Measurements from ENCODE around the gene ROBO1.

The ROBO1 gene

DNA sequence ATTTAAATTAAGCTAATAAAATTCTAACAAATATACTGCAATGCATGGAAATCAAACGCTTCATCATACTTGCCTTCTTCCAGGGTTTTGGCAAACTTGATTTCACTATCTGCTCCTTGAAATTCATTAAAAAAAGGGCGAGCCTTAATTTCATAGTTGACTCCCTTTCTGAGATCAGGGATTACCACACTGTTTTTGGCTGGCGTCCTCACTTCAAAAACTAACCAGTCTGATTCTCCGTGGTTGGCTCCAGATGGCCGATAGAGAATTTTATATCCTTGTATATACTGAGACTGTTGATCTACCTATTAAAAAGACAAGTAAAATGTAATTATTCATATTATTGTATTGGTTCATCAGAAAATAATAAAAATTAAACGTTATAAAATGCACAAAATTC is 1106.8 kb downstream of the ROBO1 start:
- DNase-seq: no peak

DNA sequence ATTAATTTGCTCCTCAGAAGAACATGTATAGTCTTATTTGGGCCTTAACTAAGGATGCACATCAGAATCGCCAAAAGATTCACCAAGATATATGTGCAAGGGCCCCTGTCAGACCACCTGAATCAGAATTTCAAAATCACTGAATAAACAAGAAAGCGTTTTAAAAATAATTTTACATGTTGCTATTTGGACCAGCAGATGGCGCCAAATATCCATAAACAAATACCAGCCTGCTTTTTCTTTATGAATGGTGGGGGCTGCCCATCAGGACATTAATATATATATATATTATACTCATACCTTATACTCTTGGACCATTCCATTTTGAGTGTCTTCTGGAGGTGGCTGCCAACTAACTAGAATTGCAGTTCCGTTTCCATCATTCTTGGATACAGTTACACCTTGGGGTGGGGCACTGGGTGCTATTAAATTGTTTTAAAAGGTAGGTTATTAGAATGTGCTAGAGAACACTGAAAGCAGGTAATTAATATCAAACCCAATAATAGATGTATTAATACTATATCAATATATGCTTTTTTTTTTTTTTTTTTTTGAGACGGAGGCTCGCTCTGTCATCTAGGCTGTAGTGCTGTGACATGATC is 1108.3 kb downstream of the ROBO1 start:
- no peak for DNase-seq

DNA sequence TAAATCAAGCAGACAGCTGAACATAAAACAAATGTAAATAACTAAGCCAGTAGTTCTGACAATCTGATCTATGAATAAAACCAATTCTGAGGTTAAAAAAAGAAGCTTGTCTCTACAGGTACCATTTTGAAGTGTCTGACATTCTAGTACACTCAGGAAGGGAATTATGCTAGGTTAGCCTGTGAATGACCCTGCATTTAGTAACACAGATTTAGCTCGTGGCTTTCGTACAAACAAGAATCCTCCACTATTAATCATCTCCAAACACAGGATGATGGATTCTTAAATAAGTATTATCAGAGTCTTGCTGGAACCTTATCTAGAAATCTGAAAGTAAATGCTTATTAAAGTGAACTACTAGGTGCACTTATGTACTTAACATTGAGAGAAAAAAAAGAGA is 1120.1 kb downstream of the ROBO1 start:
- DNase-seq: no peak

DNA sequence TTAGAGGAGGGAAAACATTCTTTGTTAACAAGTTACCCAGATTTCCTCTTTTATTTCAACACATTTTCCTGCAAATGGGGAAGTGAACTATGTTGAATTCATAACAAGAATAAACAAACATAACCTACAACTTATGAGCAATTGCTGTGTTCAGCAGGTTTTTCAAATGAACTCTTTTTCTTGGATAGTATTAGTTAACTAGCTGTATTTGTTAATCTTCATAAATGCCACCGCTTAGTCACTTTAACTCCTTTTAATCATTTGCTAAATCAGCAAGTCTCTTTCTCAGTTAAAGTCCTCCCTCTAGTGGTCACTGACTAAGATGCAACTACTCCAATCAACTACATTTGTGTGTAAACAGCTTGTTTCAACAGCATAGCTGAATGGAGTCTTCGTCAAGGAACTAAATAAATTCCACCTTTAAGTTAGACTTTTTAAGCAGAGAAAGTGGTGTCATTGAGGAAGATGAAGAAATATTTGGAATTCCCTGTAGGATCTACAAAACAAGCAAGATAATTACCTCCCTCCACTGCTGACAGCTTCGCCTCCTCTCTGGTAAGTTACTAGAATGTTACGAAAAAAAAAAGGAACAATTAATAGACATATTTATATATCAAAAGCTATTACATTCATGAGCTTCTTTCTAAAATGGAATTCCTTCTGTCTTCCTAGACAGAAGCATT is 1122.0 kb downstream of the ROBO1 start:
- DNase-seq: no peak

DNA sequence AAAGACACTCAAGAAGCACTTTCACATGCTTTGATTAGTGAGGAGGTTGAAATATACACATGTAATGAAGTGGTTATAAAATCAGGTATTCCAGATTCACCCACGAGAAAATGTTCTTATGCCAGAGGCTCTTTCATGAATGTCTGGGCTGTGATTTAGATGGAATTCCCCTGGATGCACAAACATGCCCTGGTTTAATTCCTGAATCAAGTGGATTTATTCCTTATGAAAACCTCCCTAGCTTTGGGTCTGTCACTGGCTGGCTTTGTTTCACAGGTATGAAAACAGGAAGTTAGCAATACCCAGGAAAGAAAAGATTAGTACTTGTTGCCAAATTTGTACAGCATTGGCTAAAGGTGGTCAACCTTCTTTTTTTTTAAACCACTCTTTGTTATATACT is 1123.0 kb downstream of the ROBO1 start:
- DNase-seq: no peak

DNA sequence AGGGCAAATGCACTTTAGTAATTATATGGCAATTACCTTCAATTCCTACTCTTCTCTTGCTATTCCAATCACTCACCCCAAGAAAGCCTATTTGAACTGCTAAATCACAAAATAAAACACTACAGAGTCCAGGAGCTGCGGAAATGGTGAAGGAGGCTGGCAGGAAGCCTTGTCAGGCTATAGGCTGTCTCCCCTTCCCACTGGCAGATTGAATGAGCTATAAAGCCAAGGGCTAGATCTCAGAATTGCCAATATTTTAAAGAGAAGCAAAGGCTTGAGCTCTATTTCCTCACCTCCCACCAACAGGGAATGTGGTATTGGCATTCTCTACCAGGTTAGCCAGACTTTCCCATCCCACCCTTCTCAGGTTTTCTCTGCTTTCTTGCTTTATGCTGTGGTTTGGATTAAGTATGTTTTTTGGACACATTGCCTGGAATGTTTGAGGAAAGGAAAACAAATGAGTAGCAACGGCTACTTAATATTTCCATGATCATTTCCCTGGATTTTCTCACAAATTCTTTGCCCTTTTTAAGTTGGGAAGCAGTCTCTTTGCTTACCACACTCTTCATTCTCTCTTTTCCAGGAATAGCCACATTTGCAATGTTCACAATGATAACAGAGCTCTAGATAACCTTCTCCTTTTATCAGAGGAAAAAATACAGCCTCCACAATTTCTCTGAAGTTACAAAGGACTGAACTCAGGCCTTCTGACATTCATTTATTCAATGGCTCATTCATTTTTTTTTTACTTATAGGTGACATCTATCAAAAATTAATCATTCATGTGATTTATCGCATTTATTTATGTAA is 1125.4 kb downstream of the ROBO1 start:
- no peak for DNase-seq

DNA sequence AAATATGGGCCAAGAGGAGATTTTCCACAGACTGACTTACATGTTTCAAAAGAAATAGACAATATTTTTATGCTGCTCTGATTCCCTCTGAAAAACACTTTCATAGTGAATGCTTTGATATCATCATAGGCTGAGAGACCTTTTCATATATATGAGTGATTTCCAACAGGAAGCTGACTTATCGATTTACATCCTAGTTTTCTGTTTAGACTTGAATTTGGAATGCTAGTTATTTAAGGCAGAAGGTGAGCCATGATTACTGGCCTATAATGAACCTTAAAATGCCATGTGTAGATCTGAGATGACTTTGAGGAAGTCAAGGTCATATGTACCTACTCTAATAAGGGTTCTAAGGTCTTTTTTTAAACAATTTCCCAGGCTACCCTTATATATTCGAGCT is 1126.1 kb downstream of the ROBO1 start:
- DNase-seq: no peak

DNA sequence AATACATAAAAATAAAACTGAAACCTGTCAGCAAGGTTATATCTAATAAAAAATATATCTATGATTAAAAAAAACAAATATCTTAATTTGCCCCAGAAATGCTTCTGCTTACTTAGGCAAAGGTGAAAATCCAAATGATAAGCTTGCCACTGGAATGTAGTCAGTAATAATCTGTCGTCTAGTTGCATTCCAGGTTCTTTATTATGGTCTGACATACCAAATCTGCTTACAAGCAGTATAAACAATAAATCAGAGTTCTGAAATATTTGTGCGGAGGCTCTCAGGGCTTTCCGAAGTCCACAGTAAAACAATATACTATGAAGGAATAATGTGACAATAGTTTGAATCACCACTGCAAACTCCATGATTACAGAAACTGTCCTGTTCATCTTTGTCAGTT is 1133.5 kb downstream of the ROBO1 start:
- DNase-seq: no peak

DNA sequence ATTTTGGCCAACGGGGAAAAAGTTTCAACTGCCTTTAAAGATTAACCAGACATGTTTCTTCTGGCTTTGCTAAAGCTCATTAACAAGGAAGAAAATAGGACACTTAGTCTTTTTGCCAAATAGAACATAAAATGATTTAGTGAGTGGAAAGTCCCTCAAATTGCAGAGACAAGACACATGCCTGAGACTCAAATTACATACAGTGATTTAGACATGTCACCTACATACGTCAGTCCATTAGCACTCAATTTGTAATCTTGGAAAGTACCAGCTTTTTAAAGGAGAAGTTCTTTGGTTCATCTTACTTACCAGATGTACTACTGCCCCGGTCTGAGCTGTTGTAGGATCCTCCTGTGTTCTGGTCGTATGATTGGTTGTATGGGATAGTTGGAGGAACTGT is 1134.2 kb downstream of the ROBO1 start:
- no peak for DNase-seq

DNA sequence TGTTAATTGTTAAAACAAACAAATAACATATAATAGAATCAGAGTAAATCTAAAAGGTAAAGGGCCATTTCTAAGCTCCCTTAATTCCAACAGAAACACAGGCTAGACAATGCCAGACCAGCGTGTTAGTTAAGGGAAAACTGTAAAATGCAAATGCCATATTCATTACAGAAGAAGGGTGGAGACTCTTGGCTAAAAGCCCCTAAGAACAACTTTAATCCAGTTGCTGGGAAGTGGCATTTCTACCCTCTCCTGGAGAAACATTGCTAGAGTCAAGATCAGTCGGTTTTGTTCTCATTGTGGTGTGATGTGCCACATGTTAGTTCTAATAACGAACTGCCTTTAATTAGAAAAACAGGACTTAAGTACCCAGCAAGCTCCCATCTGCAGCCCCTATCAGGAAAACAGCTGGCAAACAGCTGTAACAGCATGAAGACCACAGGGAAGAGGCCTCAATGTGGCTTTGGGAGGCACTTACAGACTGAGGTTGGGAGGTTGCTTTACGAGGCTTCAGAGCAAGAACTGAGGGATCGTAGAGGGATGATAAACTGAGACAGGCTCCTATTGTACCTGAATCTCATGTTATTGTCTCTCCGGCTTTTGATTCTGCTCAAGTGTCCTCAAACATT is 1134.8 kb downstream of the ROBO1 start:
- DNase-seq: no peak

DNA sequence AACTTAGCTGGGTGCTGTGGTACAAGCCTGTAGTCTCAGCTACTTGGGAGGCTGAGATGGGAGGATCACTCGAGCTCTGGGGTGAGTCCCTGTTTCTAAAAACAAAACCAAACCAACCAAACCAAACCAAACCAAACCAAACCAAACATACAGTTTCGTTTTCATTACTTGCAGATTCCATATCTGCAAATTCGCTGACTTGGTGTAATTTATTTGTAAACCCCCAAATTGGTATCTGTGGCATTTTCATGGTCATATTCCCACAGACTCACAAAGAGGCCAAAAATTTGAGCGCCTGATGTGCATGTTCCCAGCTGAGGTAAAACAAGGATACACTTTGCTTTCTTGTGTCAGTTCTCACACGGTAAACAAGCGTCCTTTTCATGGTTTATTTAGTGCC is 1138.3 kb downstream of the ROBO1 start:
- no peak for DNase-seq

DNA sequence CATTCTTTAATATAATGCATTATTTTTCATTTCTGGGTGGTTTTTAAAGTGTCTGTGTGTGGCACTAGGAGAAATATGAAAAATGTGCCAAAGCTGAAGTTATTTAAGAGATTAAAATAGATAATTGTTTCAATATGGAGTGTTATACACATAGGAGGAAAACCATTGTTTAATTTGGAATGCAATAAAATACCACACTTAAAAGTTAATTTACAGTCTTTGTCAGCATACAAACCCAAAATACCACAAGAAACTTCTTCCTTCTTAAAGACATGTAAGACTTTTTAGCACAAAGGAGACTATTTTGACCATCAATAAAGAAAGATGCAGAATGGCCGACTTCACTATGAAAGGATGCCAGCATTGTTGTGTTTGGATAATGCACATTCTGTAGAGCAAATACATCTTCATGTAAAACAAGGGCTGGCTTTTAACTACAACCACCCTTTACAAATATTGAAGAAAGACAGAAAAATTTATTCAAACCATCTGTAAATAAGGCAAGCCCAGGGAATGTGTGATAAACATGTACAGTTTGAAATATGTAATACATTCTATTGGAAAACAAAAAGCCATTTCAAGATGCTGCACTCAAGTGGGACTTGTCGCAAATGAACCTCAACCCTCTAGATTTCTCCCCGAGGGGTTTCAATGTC is 1146.6 kb downstream of the ROBO1 start:
- no peak for DNase-seq

DNA sequence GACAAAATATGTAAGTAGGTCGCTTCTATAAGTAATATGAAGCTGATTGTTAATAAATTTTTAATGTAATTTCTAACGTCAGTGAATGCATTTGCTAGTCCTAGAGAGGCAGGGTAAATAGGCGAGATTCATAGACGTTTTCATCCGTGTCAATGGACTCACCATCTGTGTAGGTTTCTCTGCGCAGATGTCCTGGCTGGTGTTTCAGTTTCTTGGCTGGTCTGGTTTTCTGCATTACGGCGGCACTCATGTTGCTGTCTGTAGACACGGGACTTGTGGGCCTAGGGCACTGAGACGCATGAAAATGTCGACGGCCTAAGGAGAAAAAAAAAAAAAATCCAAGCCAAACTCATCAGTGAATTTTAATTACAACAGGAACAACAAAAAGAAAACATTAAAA is 1153.3 kb downstream of the ROBO1 start:
- no peak for DNase-seq

DNA sequence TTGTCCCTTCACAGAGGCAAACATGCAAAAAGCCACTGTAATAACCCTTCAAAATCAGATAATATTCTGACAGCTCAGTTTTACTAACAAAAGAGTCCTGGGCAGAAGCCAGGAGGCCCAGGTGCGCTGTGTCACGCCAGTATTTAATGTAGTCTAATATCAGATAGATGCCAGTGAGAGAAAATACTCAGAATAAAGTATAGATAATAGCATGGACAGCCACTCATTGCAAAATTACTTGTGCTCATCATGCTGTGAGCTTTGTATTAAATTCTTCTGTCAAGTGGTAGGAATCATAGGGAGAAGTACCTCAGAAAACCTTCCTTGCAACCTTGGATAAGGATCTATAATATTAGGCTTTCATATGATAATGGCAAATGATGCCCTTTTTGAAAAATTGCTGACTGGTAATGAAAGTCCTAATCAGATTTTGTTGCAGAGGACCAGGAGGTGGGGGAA is 1154.3 kb downstream of the ROBO1 start:
- DNase-seq: no peak

DNA sequence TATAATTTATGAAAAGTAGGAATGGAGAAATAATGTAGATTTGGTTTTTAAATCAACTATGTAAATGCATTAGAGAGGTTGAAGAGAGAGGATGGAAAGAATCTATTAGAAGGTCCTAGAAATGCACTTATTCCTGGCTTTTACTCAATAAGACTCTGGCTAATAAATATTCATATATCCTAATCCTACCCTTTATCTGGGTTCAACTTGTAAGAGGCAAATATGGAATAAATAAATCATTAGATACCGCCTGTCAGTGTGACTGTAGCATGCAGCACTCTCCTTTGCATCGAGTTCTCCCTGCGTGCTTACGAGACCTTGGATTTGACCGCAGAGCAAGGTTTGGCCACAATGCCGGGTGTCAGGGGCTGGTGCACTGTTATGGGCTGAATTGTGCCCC is 1156.5 kb downstream of the ROBO1 start:
- no peak for DNase-seq

DNA sequence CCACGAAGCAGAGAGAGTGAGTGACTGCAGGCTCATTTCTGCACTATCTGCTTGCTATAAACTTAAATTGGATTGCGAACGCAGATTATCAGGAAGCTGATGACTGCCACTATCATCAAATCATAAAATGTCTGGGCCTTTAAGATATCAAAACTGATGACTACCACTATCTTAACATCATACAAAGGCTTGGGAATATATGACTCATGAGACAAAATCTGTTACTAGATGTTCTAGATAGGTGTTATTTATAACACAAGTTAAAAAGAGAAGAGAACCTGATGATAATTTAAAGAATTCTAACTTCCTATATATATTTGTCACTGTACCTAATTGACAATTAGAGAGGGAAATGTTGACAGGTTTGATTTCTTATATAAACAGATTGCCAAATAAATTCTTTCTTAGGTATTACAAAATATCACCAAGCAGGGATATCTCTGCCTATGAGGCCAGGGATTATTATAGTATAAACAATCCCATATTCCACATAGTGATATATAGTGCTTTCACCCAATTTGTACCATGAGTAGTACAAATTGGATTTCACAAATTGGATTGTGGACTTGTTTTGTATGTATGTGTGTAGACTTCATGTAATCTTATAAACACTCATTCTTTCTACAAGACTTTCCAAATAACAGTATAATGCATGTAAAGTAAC is 1157.2 kb downstream of the ROBO1 start:
- DNase-seq: no peak

DNA sequence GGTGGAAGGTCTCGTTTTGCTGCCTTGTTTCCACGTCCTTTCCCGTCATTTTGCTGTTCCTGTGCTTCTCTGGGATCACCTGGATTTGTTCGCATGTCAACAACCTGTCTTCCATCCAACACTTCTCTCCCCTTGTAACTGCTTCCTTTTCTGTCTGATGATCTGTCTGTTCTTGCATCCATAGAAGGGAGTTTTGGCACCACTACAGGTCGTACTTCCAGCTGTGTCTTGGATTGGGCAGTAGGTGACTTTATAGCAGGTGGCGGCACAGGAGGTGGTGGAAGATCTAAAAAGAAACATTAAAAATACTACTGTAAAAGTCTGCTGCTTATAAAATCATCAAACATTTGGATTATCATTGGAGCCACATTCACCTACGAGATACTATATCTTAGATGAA is 1161.0 kb downstream of the ROBO1 start:
- no peak for DNase-seq

DNA sequence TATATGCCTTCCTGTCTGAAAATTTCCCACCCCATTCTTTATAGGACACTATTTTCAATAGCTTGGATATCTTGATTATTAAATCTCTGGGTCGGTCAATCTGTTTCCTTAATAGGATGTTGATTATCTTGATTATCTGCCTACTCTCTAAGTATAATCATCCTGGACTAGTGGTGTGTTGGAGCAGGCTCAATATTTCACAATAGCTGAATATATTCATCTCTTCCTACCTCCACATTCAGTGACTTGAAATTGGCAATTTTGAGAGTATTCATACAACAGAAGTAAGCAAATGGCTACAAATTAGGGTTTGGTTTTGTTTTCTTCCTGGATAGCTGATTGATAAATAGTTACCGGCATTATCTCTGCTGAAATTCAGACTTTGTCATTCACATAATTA is 1162.6 kb downstream of the ROBO1 start:
- DNase-seq: no peak

DNA sequence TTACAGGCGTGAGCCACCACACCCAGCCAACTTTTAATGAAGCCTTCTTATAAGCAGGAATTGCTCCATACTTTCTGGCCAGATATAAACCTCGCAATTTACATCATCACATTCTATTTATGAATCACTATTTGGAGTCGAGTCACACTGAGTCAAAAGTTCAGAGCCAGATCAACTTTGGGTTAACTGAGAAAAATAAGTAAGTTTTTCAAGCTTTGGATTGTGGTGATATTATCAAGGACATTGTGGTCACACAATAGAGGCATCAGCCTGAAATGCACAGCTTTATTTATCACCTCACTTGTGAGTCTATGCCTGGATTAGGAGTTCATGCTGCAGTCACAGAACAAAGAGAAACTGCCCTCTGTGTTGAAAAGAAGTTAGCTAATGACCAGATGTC is 1163.5 kb downstream of the ROBO1 start:
- DNase-seq: no peak

DNA sequence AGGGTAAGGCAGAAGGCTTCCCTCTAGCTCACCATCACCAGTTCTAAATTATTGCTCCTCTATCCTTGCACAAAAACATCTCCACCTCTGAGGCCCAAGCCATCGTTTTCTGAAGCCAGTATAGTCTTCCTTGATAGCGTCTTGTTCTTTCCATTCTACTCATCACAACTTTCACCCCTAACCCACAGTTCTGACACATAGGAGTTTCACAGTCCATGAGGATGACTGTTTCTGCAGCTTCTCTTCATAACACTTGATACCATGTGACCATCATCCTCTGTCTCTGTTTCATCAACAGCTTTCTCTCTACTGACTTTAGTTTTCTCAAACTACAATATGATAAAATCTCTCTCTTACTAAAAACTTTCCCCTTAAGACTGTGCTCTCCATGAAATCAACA is 1166.5 kb downstream of the ROBO1 start:
- no peak for DNase-seq

DNA sequence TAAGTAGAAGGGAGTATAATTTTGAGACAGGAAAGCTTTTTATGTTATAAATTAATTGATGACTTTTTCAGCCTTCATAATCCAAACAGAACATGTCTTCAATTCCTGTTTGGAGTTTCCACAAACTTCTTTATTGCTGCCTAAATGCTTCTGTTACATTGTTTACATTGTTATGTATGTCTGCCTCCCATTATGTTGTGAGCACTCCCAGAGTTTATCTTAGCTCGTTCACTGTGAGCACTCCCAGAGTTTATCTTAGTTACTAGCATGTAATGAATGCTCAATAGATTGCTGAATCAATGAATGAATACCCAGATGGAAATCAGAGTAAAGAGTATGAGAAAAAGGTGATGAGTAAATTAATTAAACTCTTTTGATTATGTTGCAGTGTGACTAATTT is 1178.0 kb downstream of the ROBO1 start:
- DNase-seq: no peak

DNA sequence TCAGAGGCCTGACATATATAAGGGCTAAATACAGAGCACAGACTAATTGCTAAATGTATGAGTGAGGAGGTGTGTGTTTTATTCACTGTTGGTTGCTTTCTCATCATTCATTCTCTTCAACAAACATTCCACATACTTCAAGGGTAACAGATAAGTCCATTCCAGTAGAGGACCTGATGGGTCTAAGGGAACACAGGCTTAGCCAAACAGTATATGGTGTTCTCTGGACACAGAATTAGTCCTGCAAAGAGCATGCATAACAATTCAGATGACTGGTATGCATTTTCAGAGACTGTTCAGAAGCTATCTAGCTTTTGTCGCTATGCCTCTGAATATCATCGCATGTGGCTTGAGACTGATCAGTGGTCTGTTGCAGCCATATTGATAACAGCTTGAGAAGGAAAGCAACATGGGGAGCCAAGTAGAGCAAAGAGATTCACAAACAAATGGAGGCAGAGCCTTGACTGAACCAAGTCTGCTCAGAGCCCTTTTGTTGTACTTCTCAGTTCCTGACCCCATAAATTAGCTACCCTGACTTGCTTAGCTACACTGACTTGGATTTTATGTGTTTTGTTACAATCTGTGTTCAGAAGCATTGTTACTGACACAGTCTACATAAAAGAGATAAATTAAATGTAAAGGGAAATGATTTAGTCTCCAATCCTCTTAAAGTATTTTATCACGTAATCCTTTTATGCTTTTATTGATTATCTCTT is 1178.7 kb downstream of the ROBO1 start:
- DNase-seq: no peak
